Bronchial epithelial cell (primary cell): ENCODE results near the gene ITIH5. TPM values are rescaled to one million over a fixed set of nuclear protein-coding genes. Genes with fewer than 3 reads are reported as not detected.
"Not testable (repeated sequence)": the region's sequence is repeated elsewhere in the genome, so short reads cannot be mapped to it uniquely, and the experiment has no call there.

Source experiments
- DNase-seq: peaks from one replicate; pipeline ENCODE4 v3.0.0-alpha.2; 2010; ENCODE audit warnings: low read depth
- FAIRE-seq: peaks from 2 replicates; lab custom pipeline; 2011; peaks lifted over from hg19 to GRCh38; lab: Jason Lieb, UNC
- H3K27me3 ChIP-seq: 2 replicates; pipeline ENCODE4 v1.5.1; 2011; ENCODE audit warnings: low read length; ENCODE audit not compliant: control insufficient read depth, insufficient read depth
- H3K36me3 ChIP-seq: 2 replicates; pipeline ENCODE4 v1.5.1; 2011; ENCODE audit warnings: low read length; ENCODE audit not compliant: control insufficient read depth, insufficient read depth
- H3K4me3 ChIP-seq: 2 replicates; pipeline ENCODE4 v1.5.1; 2011; ENCODE audit warnings: mild to moderate bottlenecking, low read depth, low read length, control low read depth
- CTCF ChIP-seq: IDR thresholded peaks from 2 replicates; pipeline ENCODE4 v1.5.1; 2011; ENCODE audit warnings: mild to moderate bottlenecking, moderate library complexity, low read length, control low read depth, inconsistent platforms; ENCODE audit not compliant: insufficient read depth, severe bottlenecking
- total RNA-seq: library from RNA; depleted of rRNA; stranded (reverse); fragments of >200 nt; gene quantifications from 2 replicates; pipeline ENCODE4 v1.2.1, GENCODE V29; 2014

The ITIH5 gene
- not detected in 2 replicates for total RNA-seq

GRCh38 chr10:7666253-7667023 is at the start of gene ITIH5:
Gene ITIH5, minus strand, starts transcription at chr10:7666966. Its CDS starts 74 bp downstream, at chr10:7666892.
- no peak for TF ChIP-seq CTCF
- FAIRE-seq (no peak), DNase-seq (no peak)
- Histone ChIP-seq H3K27me3 (peaks cover 6% of the 10 kb centered on the region), H3K4me3 (peak within 1 kb of the TSS; percentile 2), H3K36me3 (no peaks in the 10 kb centered on the region)

GRCh38 chr10:7715515-7715914 is 48.7 kb upstream of the ITIH5 start:
- no peak overlapping the region for H3K4me3 ChIP-seq
- no peaks in the 10 kb centered on the region for H3K27me3 ChIP-seq
- no peak for DNase-seq
- FAIRE-seq = no peak
- H3K36me3 ChIP-seq = no peaks in the 10 kb centered on the region
- TF ChIP-seq CTCF = no peak

- DNase-seq, FAIRE-seq: not testable (repeated sequence)
Observed at GRCh38 chr10:7711075-7711474, 44.3 kb upstream of the ITIH5 start.

GRCh38 chr10:7710446-7710845 is 43.7 kb upstream of the ITIH5 start:
- H3K4me3 ChIP-seq = no peak overlapping the region
- FAIRE-seq (no peak), DNase-seq (no peak)
- TF ChIP-seq CTCF = no peak
- no peaks in the 10 kb centered on the region for H3K36me3 ChIP-seq
- no peaks in the 10 kb centered on the region for H3K27me3 ChIP-seq

More at GRCh38 chr10:7711075-7711474, 44.3 kb upstream of the ITIH5 start:
- H3K36me3 ChIP-seq, H3K27me3 ChIP-seq, H3K4me3 ChIP-seq: not testable (repeated sequence)

GRCh38 chr10:7708832-7709231 is 42.1 kb upstream of the ITIH5 start:
- DNase-seq = no peak
- no peaks in the 10 kb centered on the region for H3K27me3 ChIP-seq
- no peaks in the 10 kb centered on the region for H3K36me3 ChIP-seq
- FAIRE-seq = no peak
- no peak for TF ChIP-seq CTCF
- no peak overlapping the region for H3K4me3 ChIP-seq

- FAIRE-seq (peak; percentile 40), DNase-seq (no peak)
- TF ChIP-seq CTCF = no peak
- Histone ChIP-seq H3K36me3 (no peaks in the 10 kb centered on the region), H3K4me3 (no peak overlapping the region), H3K27me3 (no peaks in the 10 kb centered on the region)
Observed at GRCh38 chr10:7707858-7708622, 41.3 kb upstream of the ITIH5 start.
